ENCODE data around the gene NKD1.

NKD1 gene

GRCh38 chr16:50643192-50643591 is 95.0 kb downstream of the NKD1 start:
- DNase-seq (ENCODE audit: low read depth in 2 of 2, low spot score in 1 of 2) = no peak

- DNase-seq (ENCODE audit: low read depth in 2 of 2, low spot score in 1 of 2) = no peak
These were observed 96.0 kb downstream of the NKD1 start for GRCh38 chr16:50644245-50644644.

- no peak for DNase-seq (ENCODE audit: low read depth in 2 of 2, low spot score in 1 of 2)
These were observed 96.5 kb downstream of the NKD1 start for GRCh38 chr16:50644729-50645128.

GRCh38 chr16:50645563-50646220 is 97.5 kb downstream of the NKD1 start:
- DNase-seq (ENCODE audit: low read depth in 2 of 2, low spot score in 1 of 2) = no peak

GRCh38 chr16:50646345-50646744 is 98.1 kb downstream of the NKD1 start:
- DNase-seq (ENCODE audit: low read depth in 2 of 2, low spot score in 1 of 2) = no peak

GRCh38 chr16:50651835-50652438 is 103.7 kb downstream of the NKD1 start:
- DNase-seq (ENCODE audit: low read depth in 2 of 2, low spot score in 1 of 2) = no peak

GRCh38 chr16:50652836-50653425 is 104.7 kb downstream of the NKD1 start:
- no peak for DNase-seq (ENCODE audit: low read depth in 2 of 2, low spot score in 1 of 2)

- no peak for DNase-seq (ENCODE audit: low read depth in 2 of 2, low spot score in 1 of 2)
These were observed 105.7 kb downstream of the NKD1 start for GRCh38 chr16:50653633-50654519.

GRCh38 chr16:50655558-50656055 is 107.4 kb downstream of the NKD1 start:
- DNase-seq (ENCODE audit: low read depth in 2 of 2, low spot score in 1 of 2) = no peak

GRCh38 chr16:50657241-50657640 is 109.0 kb downstream of the NKD1 start:
- DNase-seq (ENCODE audit: low read depth in 2 of 2, low spot score in 1 of 2) = no peak

GRCh38 chr16:50659806-50660205 is 111.6 kb downstream of the NKD1 start:
- no peak for DNase-seq (ENCODE audit: low read depth in 2 of 2, low spot score in 1 of 2)

GRCh38 chr16:50662306-50662940 is 114.2 kb downstream of the NKD1 start:
- DNase-seq (ENCODE audit: low read depth in 2 of 2, low spot score in 1 of 2) = no peak

- DNase-seq (ENCODE audit: low read depth in 2 of 2, low spot score in 1 of 2) = no peak
These were observed 116.1 kb downstream of the NKD1 start for GRCh38 chr16:50664270-50664669.

- DNase-seq (ENCODE audit: low read depth in 2 of 2, low spot score in 1 of 2) = peak; percentile 79 to 80
These were observed 117.1 kb downstream of the NKD1 start for GRCh38 chr16:50665128-50665878.

- no peak for DNase-seq (ENCODE audit: low read depth in 2 of 2, low spot score in 1 of 2)
These were observed 118.7 kb downstream of the NKD1 start for GRCh38 chr16:50666658-50667496.

GRCh38 chr16:50667497-50668367 is 119.5 kb downstream of the NKD1 start:
- DNase-seq (ENCODE audit: low read depth in 2 of 2, low spot score in 1 of 2) = no peak

- no peak for DNase-seq (ENCODE audit: low read depth in 2 of 2, low spot score in 1 of 2)
These were observed 120.3 kb downstream of the NKD1 start for GRCh38 chr16:50668368-50669008.

GRCh38 chr16:50669741-50670140 is 121.5 kb downstream of the NKD1 start:
- DNase-seq (ENCODE audit: low read depth in 2 of 2, low spot score in 1 of 2) = no peak

All from stimulated activated CD8-positive, alpha-beta memory T cell treated with anti-CD3 and anti-CD28 coated beads, Interleukin-4, amount 100 ng/mL, for 1 hour (primary cell).